HFFc6 (cell line): ENCODE results near the gene FN3KRP. TPM values are rescaled to one million over a fixed set of nuclear protein-coding genes. Genes with fewer than 3 reads are reported as not detected.

Source experiments
- DNase-seq: peaks from one replicate; pipeline ENCODE4 v3.0.0-alpha.2; 2018
- H3K27ac Mint-ChIP-seq: 2 replicates; pipeline ENCODE4 v1.8.0; 2020; ENCODE audit warnings: mild to moderate bottlenecking, mixed read lengths
- H3K27me3 Mint-ChIP-seq: 2 replicates; pipeline ENCODE4 v1.8.0; 2021; ENCODE audit warnings: mild to moderate bottlenecking, moderate library complexity, mixed read lengths; ENCODE audit not compliant: insufficient read depth
- H3K36me3 Mint-ChIP-seq: 2 replicates; pipeline ENCODE4 v1.8.0; 2021; ENCODE audit warnings: low read depth, mixed read lengths
- H3K4me1 Mint-ChIP-seq: 2 replicates; pipeline ENCODE4 v1.8.0; 2020; ENCODE audit warnings: low read depth, mixed read lengths
- H3K4me3 Mint-ChIP-seq: 2 replicates; pipeline ENCODE4 v1.8.0; 2020; ENCODE audit warnings: mild to moderate bottlenecking, moderate library complexity, mixed read lengths
- H3K9me3 Mint-ChIP-seq: 2 replicates; pipeline ENCODE4 v1.8.0; 2020; ENCODE audit warnings: mild to moderate bottlenecking, mixed read lengths
- CTCF ChIP-seq: fragments of 200-600 bp; sonication (generic); IDR thresholded peaks from 2 replicates; pipeline ENCODE4 v1.5.0; 2021; ENCODE audit warnings: antibody characterized with exemption, mild to moderate bottlenecking
- total RNA-seq, 6 experiments: library from RNA; stranded (reverse); fragmentation: NEBNext Ultra II Directional; extraction: Animal tissue kit (Norgen Biotek cat#: 25700); gene quantifications; 2 replicates in 1 of 6; 3 replicates in 5 of 6; pipeline ENCODE4 v1.2.3, GENCODE V29; 2021

Gene FN3KRP
- total RNA-seq, 6 experiments from 2014 or later = 27.7 to 36.3 (median 33.7) TPM

DNA sequence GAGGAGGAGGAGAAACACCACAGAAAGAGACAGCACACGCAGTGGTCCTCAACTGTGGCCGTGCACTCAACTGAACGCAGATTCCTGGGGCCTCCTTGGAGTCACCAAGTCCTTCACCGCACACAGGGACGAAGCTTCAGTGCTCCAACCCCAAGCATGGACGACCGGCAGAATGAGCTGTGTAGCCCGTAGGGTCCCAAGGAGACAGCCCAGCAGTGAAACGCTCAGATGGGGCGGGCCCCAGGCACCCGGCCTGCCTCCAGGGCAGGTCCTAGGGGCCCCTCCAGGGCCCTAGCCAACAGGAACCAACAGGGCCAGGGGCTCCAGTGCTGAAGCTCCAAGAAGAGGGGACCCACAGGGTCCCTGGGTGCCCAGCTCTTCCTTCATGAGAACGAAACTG, 31.2 kb upstream of the FN3KRP start:
- Mint-ChIP-seq H3K36me3 (peaks cover 9% of the 10 kb centered on the region), H3K9me3 (peaks cover 16% of the 10 kb centered on the region), H3K4me1 (peaks cover 9% of the 10 kb centered on the region), H3K27me3 (peaks cover 1% of the 10 kb centered on the region), H3K27ac (no peak overlapping the region), H3K4me3 (no peak overlapping the region)
- no peak for TF ChIP-seq CTCF
- no peak for DNase-seq

DNA sequence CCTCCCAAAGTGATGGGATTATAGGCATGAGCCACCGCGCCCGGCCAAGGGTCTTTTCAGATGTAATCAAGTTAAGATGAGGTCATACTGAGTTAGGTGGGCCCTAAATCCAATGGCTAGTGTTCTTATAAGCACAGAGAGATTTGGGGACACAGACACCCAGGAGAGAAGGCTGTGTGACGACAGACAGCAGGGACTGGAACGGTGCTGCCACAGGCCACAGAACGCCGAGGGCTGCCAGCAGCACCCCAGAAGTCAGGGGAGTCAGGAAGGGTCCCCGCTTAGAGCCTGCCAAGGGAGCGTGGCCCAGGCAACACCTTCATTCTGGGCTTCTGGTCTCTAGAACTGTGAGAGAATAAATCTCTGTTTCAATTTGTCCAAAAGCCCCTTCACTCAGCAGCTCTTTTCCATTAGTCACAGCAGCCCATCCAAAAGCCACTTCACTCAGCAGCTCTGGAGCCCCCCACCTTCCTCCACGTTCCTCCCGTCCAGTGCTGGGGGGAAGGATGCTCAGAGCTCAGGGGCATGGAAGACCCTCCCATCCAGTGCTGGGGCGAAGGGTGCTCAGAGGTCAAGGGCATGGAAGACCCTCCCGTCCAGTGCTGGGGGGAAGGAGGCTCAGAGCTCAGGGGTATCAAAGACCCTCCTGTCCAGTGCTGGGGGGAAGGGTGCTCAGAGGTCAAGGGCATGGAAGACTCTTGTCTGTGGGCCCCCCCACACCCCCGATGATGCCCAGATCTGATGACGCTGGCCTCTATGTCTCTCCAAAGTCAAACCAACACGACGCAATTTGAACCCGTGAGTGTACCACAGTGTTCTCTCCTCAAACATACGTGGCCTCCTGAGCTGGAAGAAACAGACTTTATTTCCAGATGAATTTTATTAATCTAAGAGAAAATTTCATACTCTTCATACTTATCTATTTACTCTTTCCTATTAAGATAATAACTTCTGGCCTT, 29.9 kb upstream of the FN3KRP start:
- Mint-ChIP-seq H3K27me3 (peaks cover 1% of the 10 kb centered on the region), H3K4me3 (no peak overlapping the region), H3K9me3 (peaks cover 8% of the 10 kb centered on the region), H3K27ac (peak overlapping the region; percentile 2; the same call in 1 of the 2 replicates), H3K4me1 (peaks cover 9% of the 10 kb centered on the region), H3K36me3 (peaks cover 8% of the 10 kb centered on the region)
- no peak for DNase-seq
- no peak for TF ChIP-seq CTCF

DNA sequence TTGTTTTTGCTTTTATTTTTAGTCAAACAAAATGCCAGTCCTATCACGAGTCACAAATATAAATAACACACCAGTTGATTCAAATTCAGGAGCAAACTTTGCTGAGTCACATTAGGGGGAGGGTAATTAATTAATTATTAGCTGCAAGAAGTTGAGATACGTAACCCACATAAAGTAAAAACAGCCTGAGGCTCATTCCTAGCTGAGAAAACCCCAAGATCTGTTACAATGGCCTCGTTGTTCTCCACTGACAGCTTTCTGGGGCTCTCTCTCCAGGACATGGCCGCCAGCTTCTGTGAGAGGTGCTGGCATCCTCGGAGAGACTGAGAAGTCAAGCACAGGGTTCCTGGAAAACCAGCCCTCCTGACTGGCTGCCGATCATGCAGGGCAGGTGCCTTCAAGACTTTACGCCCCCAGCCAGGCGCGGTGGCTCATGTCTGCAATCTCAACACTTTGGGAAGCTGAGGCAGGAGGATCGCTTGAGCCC, 29.1 kb upstream of the FN3KRP start:
- Mint-ChIP-seq H3K27me3 (peaks cover 1% of the 10 kb centered on the region), H3K27ac (peak overlapping the region; percentile 2; the same call in 1 of the 2 replicates), H3K4me3 (no peak overlapping the region), H3K4me1 (peaks cover 9% of the 10 kb centered on the region), H3K9me3 (peaks cover under 1% of the 10 kb centered on the region; the same call in 1 of the 2 replicates), H3K36me3 (peaks cover under 1% of the 10 kb centered on the region; the same call in 1 of the 2 replicates)
- DNase-seq = no peak
- no peak for TF ChIP-seq CTCF

DNA sequence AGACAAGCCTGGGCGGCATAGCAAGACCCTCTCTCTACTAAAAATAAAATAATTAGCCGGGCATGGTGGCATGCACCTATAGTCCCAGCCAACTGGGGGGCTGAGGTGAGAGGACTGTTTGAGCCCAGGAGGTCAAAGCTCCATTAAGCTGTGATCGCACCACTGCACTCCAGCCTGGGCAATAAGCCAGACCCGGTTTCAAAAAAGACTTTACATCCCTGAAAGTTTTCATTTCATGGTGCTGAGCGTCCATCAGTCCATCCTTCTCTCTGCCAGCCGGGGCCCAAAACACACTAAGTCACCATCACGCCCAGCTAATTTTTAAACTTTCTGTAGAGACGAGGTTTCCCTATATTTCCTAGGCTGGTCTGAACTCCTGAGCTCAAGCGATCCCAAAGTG, 28.6 kb upstream of the FN3KRP start:
- TF ChIP-seq CTCF = no peak
- H3K36me3 Mint-ChIP-seq = no peaks in the 10 kb centered on the region
- H3K27me3 Mint-ChIP-seq = peaks cover 1% of the 10 kb centered on the region
- no peak for DNase-seq
- H3K9me3 Mint-ChIP-seq = no peaks in the 10 kb centered on the region
- no peak overlapping the region for H3K4me3 Mint-ChIP-seq
- no peak overlapping the region for H3K27ac Mint-ChIP-seq
- H3K4me1 Mint-ChIP-seq = peaks cover 9% of the 10 kb centered on the region

GRCh38 chr17:82689077-82689476, 27.4 kb upstream of the FN3KRP start:
- H3K4me3 Mint-ChIP-seq = no peak overlapping the region
- no peak for DNase-seq

More at GRCh38 chr17:82689077-82689476, 27.4 kb upstream of the FN3KRP start:
- TF ChIP-seq CTCF = no peak
- Mint-ChIP-seq H3K27me3 (peaks cover 1% of the 10 kb centered on the region), H3K4me1 (peaks cover 9% of the 10 kb centered on the region), H3K36me3 (peaks cover 5% of the 10 kb centered on the region), H3K9me3 (peaks cover 8% of the 10 kb centered on the region), H3K27ac (no peak overlapping the region)
